Activated naive CD4-positive, alpha-beta T cell treated with anti-CD3 and anti-CD28 coated beads, Interleukin-2, amount 50 U/mL, for 72 hours (primary cell): ENCODE measurements around the gene STYK1. TPM values are rescaled to one million over a fixed set of nuclear protein-coding genes. Genes with fewer than 3 reads are reported as not detected.

ENCODE experiments used
- total RNA-seq, 2 donors: library from RNA; stranded (reverse); gene quantifications; one replicate each; pipeline ENCODE4 v1.2.3, GENCODE V29; 2022

The STYK1 gene
- total RNA-seq, 2 donors from 2014 or later: 0.74 TPM; not detected in 1

Other genes starting within 250 kb of the STYK1 start
- under 1 TPM in 1 of 2 donors, not detected in 1; 0.27 TPM for gene KLRC2, start 238.0 kb downstream of the STYK1 start, total RNA-seq
- gene KLRC1, start 220.7 kb downstream of the STYK1 start, total RNA-seq: under 1 TPM; 0.33 to 0.66 TPM
- under 1 TPM; 0.30 to 0.49 TPM for gene EIF2S3B, start 168.2 kb downstream of the STYK1 start, total RNA-seq
- gene MAGOHB, start 60.4 kb downstream of the STYK1 start, total RNA-seq: 10 to 100 TPM; 54.8 to 60.7 TPM
- 100 to 1,000 TPM in 1 of 2 donors, 10 to 100 TPM in 1; 44.9 to 156 TPM for gene YBX3, start 49.3 kb upstream of the STYK1 start, total RNA-seq
- not detected for gene TAS2R7, start 128.6 kb upstream of the STYK1 start, total RNA-seq
- gene TAS2R8, start 133.2 kb upstream of the STYK1 start, total RNA-seq: not detected
- gene TAS2R9, start 136.1 kb upstream of the STYK1 start, total RNA-seq: not detected
- gene TAS2R10, start 152.3 kb upstream of the STYK1 start, total RNA-seq: not detected
- gene PRR4, start 175.4 kb upstream of the STYK1 start, total RNA-seq: 1 to 10 TPM in 1 of 2 donors, under 1 TPM in 1; 0.48 to 2.4 TPM
- gene PRH1, start 210.2 kb upstream of the STYK1 start, total RNA-seq: 10 to 100 TPM in 1 of 2 donors, 1 to 10 TPM in 1; 7.8 to 25.1 TPM
- 1 to 10 TPM in 1 of 2 donors, under 1 TPM in 1; 0.23 to 1.3 TPM for gene TAS2R13, start 235.5 kb upstream of the STYK1 start, total RNA-seq